HepG2 (cell line): ENCODE measurements around the gene PGPEP1. TPM values are rescaled to one million over a fixed set of nuclear protein-coding genes. Genes with fewer than 3 reads are reported as not detected.

Experiments
- ARNT2 ChIP-seq: sonication (generic); formaldehyde crosslinking; IDR thresholded peaks from 2 replicates; pipeline ENCODE4 v1.8.0; 2022; ENCODE audit warnings: mild to moderate bottlenecking, low read depth, missing genetic modification reagents, moderate library complexity
- CHCHD3 ChIP-seq: sonication (generic); formaldehyde crosslinking; IDR thresholded peaks from 2 replicates; pipeline ENCODE4 v1.8.0; 2022; ENCODE audit warnings: mild to moderate bottlenecking, missing genetic modification reagents, moderate library complexity
- CHD4 ChIP-seq: fragments of 200-600 bp; sonication (generic); IDR thresholded peaks from 2 replicates; pipeline ENCODE4 v1.7.0; 2017; ENCODE audit warnings: mild to moderate bottlenecking, low read length, borderline replicate concordance
- FOXK1 ChIP-seq: sonication (generic); formaldehyde crosslinking; IDR thresholded peaks from 2 replicates; pipeline ENCODE4 v1.4.0; 2020; ENCODE audit warnings: low read depth, missing genetic modification reagents, borderline replicate concordance
- FOXO1 ChIP-seq: sonication (generic); formaldehyde crosslinking; IDR thresholded peaks from 2 replicates; pipeline ENCODE4 v1.4.0; 2020; ENCODE audit warnings: missing genetic modification reagents
- GATAD1 ChIP-seq: IDR thresholded peaks from 2 replicates; pipeline ENCODE4 v1.6.1; 2016; ENCODE audit warnings: missing genetic modification reagents, missing compliant biosample characterization
- KDM2A ChIP-seq: sonication (generic); formaldehyde crosslinking; IDR thresholded peaks from 2 replicates; pipeline ENCODE4 v1.4.0; 2020; ENCODE audit warnings: low read depth, missing genetic modification reagents, borderline replicate concordance
- KDM5B ChIP-seq: sonication (generic); formaldehyde crosslinking; IDR thresholded peaks from 2 replicates; pipeline ENCODE4 v1.4.0; 2020; ENCODE audit warnings: missing genetic modification reagents, mild to moderate bottlenecking, borderline replicate concordance
- MED1 ChIP-seq: sonication (generic); formaldehyde crosslinking; IDR thresholded peaks from 2 replicates; pipeline ENCODE4 v1.4.0; 2020; ENCODE audit warnings: missing genetic modification reagents
- PHF5A ChIP-seq: IDR thresholded peaks from one replicate; pipeline ENCODE4 v1.6.1; 2018; ENCODE audit warnings: low read depth, missing genetic modification reagents; ENCODE audit not compliant: unreplicated experiment
- SCMH1 ChIP-seq: sonication (generic); formaldehyde crosslinking; IDR thresholded peaks from 2 replicates; pipeline ENCODE4 v1.9.0; 2021; ENCODE audit warnings: missing genetic modification reagents, mild to moderate bottlenecking, borderline replicate concordance
- SP1 ChIP-seq, 2 experiments: fragments of 450-650 bp in 1 of 2; sonication (generic) in 1 of 2; formaldehyde crosslinking in 1 of 2; IDR thresholded peaks; 2 replicates each; pipeline versions ENCODE4 v1.4.0 to v1.6.1; 2016 to 2020; ENCODE audit warnings: missing genetic modification reagents in 1 of 2
- ZBTB42 ChIP-seq: sonication (generic); formaldehyde crosslinking; IDR thresholded peaks from 2 replicates; pipeline ENCODE4 v1.5.0; 2020; ENCODE audit warnings: mild to moderate bottlenecking, missing genetic modification reagents
- ZFP41 ChIP-seq: sonication (generic); formaldehyde crosslinking; IDR thresholded peaks from 2 replicates; pipeline ENCODE4 v1.4.0; 2020; ENCODE audit warnings: mild to moderate bottlenecking, missing genetic modification reagents, borderline replicate concordance
- ZNF296 ChIP-seq: sonication (generic); formaldehyde crosslinking; conservative IDR thresholded peaks from 2 replicates; pipeline ENCODE4 v1.5.0; 2020; ENCODE audit warnings: mild to moderate bottlenecking, missing genetic modification reagents
- ZNF432 ChIP-seq: sonication (generic); formaldehyde crosslinking; IDR thresholded peaks from 2 replicates; pipeline ENCODE4 v1.5.0; 2020; ENCODE audit warnings: missing genetic modification reagents, mild to moderate bottlenecking, borderline replicate concordance
- ZNF501 ChIP-seq: sonication (generic); formaldehyde crosslinking; IDR thresholded peaks from 2 replicates; pipeline ENCODE4 v1.5.1; 2020; ENCODE audit warnings: mild to moderate bottlenecking, moderate library complexity, missing genetic modification reagents
- ZNF547 ChIP-seq: sonication (generic); formaldehyde crosslinking; IDR thresholded peaks from 2 replicates; pipeline ENCODE4 v1.5.1; 2020; ENCODE audit warnings: mild to moderate bottlenecking, missing genetic modification reagents
- ZNF782 ChIP-seq: sonication (generic); formaldehyde crosslinking; IDR thresholded peaks from 2 replicates; pipeline ENCODE4 v1.4.0; 2020; ENCODE audit warnings: missing genetic modification reagents, mild to moderate bottlenecking, borderline replicate concordance
- polyA plus RNA-seq, 8 experiments: library from polyadenylated mRNA; depleted of rRNA in 3 of 8; stranded (reverse) in 7 of 8; unstranded in 1 of 8; fragments of >200 nt; fragmentation: Illumina TruSeq in 4 of 8; extraction: Trizol in 4 of 8; gene quantifications; 2 replicates each; pipeline versions ENCODE4 v1.2.1 to v1.2.3, GENCODE V29; 2011 to 2016; ENCODE audit warnings: low read depth in 4 of 8, missing spikeins in 1 of 8, mixed read lengths in 1 of 8; ENCODE audit not compliant: insufficient read depth in 1 of 8
- total RNA-seq, 5 experiments: library from RNA; depleted of rRNA; stranded (reverse); fragments of >200 nt; fragmentation: Illumina TruSeq; extraction: Trizol; gene quantifications; 2 replicates each; pipeline ENCODE4 v1.2.3, GENCODE V29; 2016; ENCODE audit warnings: low read depth in 1 of 5
- TF ChIP-seq, protein P1 (sequence below): sonication (generic); formaldehyde crosslinking; conservative IDR thresholded peaks from 2 replicates; pipeline ENCODE4 v1.4.0; 2020; ENCODE audit warnings: mild to moderate bottlenecking, missing genetic modification reagents, moderate library complexity
- TF ChIP-seq, protein P2 (sequence below): sonication (generic); formaldehyde crosslinking; IDR thresholded peaks from 2 replicates; pipeline ENCODE4 v1.8.0; 2023; ENCODE audit warnings: mild to moderate bottlenecking, missing genetic modification reagents
- TF ChIP-seq, protein P3 (sequence below): sonication (generic); formaldehyde crosslinking; IDR thresholded peaks from 2 replicates; pipeline ENCODE4 v1.4.0; 2020; ENCODE audit warnings: mild to moderate bottlenecking, missing genetic modification reagents

PGPEP1 gene
- total and polyA plus RNA-seq, 2 of the 13 experiments (the other 11 are each of a cell fraction or from before 2014, with no cell fraction given): 53.1 to 56.6 TPM

DNA sequence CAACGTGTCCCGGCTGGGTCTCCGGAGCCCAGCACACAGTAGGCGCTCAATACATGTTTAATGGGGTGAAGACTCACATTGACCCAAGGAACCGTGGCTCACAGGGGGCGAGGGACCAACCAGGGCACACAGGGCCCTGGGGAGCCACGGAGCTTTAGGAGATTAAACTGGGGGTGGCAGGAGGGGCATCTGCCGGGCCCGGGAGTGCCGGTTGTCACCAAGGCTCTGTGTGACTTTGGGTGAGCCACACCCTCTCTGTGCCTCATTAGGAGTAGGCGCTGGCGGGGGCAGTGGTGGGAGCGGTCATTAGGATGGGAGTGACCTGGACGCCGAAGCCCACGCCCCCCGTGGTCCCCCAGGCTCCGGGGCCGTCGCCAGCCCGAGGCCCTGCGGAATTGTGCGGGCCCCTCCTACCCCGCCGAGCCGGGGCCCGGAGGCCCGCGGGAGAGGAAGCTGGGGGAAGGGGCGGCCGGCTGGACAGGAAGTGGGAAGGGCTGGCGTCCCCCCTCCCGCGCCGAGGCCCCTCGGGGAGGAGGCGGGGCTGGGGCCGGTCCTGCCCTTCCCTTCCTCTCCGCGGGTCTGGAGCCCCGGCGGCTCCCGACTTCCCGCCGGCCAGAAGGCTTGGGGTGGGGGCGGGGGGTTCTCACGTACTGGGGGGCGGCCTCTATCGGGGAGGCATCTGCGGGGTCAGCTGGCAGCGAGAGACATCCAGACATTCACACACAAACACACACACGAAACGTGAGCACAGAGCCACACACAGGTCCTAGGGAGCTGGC, 77.0 kb downstream of the PGPEP1 start (continued):
- TF ChIP-seq ARNT2 (CRISPR knock-in tag): peak; percentile 83
- TF ChIP-seq ZNF432 (CRISPR knock-in tag): no peak
- peak; percentile 9; the same call in 1 of the 2 replicates for TF ChIP-seq FOXO1
- peak; percentile 54 for TF ChIP-seq MED1 (CRISPR knock-in tag)
- TF ChIP-seq, protein P1, sequence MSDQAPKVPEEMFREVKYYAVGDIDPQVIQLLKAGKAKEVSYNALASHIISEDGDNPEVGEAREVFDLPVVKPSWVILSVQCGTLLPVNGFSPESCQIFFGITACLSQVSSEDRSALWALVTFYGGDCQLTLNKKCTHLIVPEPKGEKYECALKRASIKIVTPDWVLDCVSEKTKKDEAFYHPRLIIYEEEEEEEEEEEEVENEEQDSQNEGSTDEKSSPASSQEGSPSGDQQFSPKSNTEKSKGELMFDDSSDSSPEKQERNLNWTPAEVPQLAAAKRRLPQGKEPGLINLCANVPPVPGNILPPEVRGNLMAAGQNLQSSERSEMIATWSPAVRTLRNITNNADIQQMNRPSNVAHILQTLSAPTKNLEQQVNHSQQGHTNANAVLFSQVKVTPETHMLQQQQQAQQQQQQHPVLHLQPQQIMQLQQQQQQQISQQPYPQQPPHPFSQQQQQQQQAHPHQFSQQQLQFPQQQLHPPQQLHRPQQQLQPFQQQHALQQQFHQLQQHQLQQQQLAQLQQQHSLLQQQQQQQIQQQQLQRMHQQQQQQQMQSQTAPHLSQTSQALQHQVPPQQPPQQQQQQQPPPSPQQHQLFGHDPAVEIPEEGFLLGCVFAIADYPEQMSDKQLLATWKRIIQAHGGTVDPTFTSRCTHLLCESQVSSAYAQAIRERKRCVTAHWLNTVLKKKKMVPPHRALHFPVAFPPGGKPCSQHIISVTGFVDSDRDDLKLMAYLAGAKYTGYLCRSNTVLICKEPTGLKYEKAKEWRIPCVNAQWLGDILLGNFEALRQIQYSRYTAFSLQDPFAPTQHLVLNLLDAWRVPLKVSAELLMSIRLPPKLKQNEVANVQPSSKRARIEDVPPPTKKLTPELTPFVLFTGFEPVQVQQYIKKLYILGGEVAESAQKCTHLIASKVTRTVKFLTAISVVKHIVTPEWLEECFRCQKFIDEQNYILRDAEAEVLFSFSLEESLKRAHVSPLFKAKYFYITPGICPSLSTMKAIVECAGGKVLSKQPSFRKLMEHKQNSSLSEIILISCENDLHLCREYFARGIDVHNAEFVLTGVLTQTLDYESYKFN (CRISPR knock-in tag): peak; percentile 69
- TF ChIP-seq, protein P2, sequence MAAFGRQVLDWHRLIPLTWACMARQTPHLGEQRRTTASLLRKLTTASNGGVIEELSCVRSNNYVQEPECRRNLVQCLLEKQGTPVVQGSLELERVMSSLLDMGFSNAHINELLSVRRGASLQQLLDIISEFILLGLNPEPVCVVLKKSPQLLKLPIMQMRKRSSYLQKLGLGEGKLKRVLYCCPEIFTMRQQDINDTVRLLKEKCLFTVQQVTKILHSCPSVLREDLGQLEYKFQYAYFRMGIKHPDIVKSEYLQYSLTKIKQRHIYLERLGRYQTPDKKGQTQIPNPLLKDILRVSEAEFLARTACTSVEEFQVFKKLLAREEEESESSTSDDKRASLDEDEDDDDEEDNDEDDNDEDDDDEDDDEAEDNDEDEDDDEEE (CRISPR knock-in tag): peak; percentile 82; the same call in 1 of the 2 replicates
- TF ChIP-seq, protein P3, sequence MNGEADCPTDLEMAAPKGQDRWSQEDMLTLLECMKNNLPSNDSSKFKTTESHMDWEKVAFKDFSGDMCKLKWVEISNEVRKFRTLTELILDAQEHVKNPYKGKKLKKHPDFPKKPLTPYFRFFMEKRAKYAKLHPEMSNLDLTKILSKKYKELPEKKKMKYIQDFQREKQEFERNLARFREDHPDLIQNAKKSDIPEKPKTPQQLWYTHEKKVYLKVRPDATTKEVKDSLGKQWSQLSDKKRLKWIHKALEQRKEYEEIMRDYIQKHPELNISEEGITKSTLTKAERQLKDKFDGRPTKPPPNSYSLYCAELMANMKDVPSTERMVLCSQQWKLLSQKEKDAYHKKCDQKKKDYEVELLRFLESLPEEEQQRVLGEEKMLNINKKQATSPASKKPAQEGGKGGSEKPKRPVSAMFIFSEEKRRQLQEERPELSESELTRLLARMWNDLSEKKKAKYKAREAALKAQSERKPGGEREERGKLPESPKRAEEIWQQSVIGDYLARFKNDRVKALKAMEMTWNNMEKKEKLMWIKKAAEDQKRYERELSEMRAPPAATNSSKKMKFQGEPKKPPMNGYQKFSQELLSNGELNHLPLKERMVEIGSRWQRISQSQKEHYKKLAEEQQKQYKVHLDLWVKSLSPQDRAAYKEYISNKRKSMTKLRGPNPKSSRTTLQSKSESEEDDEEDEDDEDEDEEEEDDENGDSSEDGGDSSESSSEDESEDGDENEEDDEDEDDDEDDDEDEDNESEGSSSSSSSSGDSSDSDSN (CRISPR knock-in tag): peak; percentile 63
- TF ChIP-seq ZNF296 (CRISPR knock-in tag): 0 out of 2 replicates have a peak, but pooled peaks have one; percentile 56
- peak; percentile 83; the same call in 1 of the 2 replicates for TF ChIP-seq CHD4
- TF ChIP-seq ZNF501 (CRISPR knock-in tag): peak; percentile 83; the same call in 1 of the 2 replicates
- 0 out of 2 replicates have a peak, but pooled peaks have one; percentile 32 for TF ChIP-seq ZFP41
- TF ChIP-seq KDM2A (CRISPR knock-in tag): peak; percentile 11; the same call in 1 of the 2 replicates
- TF ChIP-seq CHCHD3 (CRISPR knock-in tag): peak; percentile 72; the same call in 1 of the 2 replicates
- peak; percentile 66; the same call in 1 of the 2 replicates for TF ChIP-seq ZBTB42 (CRISPR knock-in tag)
- peak; percentile 27; the same call in 1 of the 2 replicates for TF ChIP-seq KDM5B (CRISPR knock-in tag)
- peak; percentile 22; the same call in 1 of the 2 replicates for TF ChIP-seq FOXK1 (CRISPR knock-in tag)
- peak; percentile 68 for TF ChIP-seq ZNF547 (CRISPR knock-in tag)
- TF ChIP-seq ZNF782 (CRISPR knock-in tag): 0 out of 2 replicates have a peak, but pooled peaks have one; percentile 33
- TF ChIP-seq GATAD1: peak; percentile 68
- TF ChIP-seq PHF5A: peak; percentile 26
- no peak for TF ChIP-seq SP1 (IDR thresholded peaks at IDR 0.05)
- TF ChIP-seq SP1 (CRISPR knock-in tag; IDR thresholded peaks at IDR 0.05): peak; percentile 52; the same call in 1 of the 2 replicates
- TF ChIP-seq SCMH1: no peak
